ENCODE measurements around the gene HMG20B.
"Not testable (repeated sequence)": the region's sequence is repeated elsewhere in the genome, so short reads cannot be mapped to it uniquely, and the experiment has no call there.

HMG20B gene

DNA sequence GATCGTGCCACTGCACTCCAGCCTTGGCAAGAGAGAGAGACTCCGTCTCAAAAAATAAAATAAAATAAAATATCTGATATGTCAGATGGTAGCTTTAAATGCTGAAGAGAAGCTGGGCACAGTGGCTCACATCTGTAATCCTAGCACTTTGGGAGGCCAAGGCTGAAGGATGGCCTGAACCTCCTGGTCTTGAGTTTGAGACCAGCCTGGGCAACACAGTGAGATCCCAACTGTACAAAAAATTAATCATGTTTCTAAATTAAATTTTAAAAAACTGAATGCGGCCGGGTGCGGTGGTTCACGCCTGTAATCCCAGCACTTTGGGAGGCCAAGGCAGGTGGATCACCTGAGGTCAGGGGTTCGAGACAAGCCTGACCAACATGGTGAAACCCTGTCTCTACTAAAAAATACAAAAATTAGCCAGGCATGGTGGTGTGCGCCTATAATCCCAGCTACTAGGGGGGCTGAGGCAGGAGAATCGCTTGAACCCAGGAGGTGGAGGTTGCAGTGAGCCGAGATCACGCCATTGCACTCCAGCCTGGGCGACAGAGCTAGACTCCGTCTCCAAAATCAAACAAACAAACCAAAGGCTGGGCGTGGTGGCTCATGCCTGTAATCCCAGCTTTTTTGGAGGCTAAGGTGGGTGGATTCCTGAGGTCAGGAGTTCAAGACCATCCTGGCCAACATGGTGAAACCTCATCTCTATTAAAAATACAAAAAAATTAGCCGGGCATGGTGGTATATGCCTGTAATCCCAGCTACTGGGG is 11.5 kb downstream of the HMG20B start:
- DNase-seq (ENCODE audit: low read depth in 2 of 2): not testable (repeated sequence)

DNA sequence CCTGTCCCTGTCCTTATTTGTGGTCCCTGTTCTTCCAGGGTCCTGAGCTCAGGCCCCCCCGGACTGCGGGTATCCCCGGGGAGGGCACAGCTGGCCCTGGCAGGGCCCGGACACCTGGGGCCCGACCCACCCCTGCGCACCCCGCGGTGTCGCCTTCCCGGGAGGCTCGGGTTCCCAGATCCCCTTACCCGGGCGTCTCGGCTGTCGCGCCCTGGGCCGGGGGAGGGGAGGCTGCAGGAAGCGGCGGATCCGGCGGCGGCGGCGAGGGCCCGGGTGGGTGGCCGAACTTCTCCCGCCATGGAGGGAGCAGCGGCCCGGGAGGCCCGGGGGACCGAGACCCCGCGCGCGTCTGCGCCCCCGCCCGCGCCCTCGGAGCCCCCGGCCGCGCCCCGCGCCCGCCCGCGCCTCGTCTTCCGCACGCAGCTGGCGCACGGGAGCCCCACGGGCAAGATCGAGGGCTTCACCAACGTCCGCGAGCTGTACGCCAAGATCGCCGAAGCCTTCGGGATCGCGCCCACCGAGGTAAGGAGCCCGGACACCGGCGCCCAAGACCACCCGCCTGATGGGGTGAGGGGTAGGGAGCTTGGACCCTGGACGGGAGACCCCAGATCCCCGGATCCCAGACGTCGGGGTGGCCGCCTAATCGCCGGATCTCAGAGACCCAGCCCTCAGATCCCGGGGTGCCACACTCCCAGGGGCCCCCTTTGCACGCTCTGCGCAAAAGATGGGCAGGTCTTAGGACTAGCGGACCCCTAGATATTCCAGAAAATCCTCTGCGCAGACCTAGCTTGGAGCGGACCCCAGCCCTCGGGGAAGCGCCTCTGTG is 12.8 kb downstream of the HMG20B start, which contains the start of gene GIPC3:
Gene GIPC3 (plus strand): TSS at position 178 of the 826 bp plus-strand sequence. CDS start 120 bp downstream, at position 298.
- DNase-seq (ENCODE audit: low read depth in 2 of 2): no peak

DNA sequence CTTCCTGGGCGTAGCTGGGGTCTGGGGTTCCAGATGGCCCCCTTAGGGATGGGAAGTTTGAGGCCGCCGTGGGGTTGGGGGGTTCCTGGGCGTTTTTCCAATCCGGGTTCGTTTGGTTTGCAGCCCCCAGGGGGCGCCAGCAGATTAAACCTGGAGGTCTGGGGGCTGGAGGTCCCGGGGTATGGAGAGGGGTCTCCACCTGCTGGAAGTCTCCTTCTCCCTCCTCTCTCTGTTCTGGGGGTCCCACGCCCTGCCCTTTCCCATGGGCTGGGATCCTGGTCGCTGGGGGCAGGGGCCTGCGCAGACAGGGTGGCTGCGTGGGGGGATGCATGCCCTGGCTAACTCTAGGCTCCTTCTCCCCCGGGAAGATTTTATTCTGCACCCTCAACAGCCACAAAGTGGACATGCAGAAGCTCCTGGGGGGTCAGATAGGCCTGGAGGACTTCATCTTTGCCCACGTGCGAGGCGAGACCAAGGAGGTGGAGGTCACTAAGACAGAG is 13.4 kb downstream of the HMG20B start:
- peak in 1 of 2 donors; percentile 30 for DNase-seq (ENCODE audit: low read depth in 2 of 2)

DNA sequence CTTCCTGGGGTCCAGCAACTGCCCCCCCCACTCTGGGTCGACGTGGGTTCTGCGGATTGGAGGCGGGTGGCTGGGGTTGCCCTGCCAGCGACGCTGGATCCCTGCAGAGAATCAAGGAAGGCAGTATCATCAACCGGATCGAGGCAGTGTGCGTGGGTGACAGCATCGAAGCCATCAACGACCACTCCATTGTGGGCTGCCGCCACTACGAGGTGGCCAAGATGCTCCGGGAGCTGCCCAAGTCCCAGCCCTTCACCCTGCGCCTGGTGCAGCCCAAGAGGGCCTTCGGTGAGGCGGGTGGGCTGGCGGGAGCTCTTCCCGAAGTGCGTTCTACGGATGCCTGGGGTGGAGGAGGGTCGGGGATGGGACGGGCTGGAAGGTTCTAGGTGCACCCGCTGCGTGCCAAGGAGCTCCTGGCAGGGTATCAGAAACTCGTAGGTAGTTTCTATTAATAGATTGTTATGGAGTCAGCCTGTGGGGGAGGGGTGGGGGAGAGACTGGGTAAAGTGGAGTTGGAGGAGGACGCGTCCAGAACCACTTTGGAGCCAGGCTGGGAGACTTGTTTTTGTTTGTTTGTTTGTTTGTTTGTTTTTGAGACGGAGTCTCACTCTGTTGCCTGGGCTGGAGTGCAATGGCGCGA is 14.1 kb downstream of the HMG20B start:
- no peak for DNase-seq (ENCODE audit: low read depth in 2 of 2)

DNA sequence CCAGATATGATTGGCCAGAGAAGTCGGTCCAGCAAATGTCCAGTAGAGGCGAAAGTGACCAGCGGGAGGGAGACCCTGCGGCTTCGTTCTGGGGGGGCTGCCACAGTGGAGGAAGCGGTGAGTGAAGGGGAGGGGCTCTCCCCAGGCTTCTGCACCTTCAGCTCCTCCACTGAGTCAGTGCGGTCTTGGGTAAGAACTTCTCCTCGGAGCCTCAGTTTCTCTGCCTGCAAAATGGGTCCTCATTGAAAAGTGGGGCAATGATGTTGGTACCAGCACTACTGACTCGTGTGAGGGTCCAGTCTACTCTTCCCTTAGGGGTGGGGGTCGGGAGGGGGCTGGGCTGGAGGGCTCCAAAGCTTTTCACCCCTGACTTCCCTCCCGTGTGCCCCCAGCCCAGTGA is 16.7 kb downstream of the HMG20B start:
- no peak for DNase-seq (ENCODE audit: low read depth in 2 of 2)

DNA sequence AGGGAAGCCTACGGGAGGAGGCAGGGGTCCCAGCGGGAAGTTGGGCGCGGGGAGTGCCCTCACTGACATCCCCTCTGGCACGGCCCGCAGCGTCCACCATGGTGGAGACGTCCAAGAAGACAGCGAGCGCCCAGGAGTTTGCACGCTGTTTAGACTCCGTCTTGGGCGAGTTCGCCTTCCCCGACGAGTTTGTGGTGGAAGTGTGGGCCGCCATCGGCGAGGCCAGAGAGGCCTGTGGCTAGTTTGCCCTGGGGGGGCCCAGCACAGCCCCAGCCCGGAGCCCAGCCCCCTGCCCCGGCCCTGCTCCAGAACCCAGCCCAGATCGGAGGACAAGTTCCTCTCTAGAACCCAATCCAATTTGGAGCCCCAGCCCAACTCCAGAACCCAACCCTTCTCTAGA is 17.2 kb downstream of the HMG20B start:
- DNase-seq (ENCODE audit: low read depth in 2 of 2): no peak

DNA sequence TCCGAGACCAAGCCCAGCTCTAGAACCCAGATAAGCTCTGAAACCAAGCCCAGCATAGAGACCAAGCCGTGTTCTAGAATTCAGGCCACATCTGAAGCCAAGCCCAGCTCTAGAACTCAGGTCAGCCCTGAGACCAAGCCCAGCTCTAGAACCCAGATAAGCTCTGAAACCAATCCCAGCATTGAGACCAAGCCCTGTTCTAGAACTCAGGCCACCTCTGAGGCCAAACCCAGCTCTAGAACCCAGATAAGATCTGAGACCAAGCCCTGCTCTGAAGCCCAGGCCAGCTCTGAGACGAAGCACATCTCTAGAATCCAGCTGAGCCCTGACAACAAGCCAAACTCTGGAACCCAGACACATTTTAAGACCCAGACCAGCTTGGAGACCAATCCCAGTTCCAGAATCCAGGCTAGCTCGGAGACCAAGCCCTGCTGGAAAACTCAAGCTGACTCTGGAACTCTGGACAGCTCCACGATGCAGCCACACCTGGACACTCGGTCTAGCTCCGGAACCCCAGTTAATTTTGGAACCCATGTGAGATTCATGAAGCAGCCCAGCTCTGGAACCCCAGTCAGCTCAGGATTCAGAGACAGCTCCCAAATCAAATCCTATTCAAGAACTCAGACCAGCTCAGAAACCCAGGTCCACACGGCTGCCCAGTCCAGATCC is 18.4 kb downstream of the HMG20B start:
- no peak for DNase-seq (ENCODE audit: low read depth in 2 of 2)

DNA sequence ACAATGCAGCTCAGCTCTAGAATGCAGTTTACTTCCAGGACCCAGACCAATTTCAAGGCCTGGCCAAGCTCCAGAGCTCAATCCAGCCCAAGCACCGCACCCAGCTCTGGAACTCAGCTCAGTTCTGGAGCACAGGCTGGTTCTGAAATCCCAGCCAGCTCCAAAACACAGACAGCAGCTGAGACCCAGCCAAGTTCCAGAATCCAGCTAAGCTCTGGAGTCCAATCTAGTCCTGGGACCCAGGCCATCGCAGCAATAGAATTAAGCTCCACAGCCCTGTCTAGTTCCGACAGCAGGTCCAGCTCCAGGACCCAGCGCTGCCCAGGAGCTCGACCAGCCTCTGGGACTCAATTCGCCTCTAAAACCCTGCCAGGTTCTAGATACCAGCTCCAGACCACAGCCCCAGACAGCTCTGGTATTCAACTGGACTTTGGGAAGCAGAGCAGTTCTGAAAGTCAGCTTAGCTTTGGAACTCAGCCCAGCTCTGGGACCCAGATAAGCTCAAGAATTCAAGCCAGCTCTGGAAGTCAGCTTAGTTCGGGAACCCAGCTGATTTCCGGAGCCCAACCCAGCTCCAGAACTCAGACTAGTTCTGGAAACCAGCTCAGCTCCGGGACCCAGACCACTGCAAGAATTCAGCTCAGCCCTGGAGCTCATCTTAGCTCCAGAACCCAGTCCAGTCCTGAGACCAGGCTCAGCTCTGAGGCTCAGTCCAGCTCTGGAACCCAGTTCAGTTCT is 19.3 kb downstream of the HMG20B start:
- no peak for DNase-seq (ENCODE audit: low read depth in 2 of 2)

DNA sequence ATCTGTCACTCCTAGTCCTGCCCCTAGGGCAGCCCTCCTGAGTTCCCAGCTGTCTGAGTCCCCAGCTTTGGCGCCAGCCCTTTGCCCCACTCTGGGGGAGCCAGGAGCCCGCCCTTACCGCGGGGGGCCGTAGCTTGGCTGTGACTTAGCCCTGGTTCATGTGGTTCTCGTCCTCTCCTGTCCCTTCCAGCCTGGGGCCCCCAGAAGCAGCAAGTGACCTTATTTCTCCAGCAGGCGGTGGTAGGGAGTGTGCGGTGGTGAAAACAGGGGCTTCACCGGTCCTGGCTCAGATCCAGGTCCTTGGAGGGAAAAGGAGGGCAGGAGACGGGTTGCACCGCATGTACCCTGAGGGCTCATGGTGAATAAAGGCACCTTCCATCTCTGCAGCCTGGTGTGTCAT is 20.4 kb downstream of the HMG20B start:
- DNase-seq (ENCODE audit: low read depth in 2 of 2): no peak

DNA sequence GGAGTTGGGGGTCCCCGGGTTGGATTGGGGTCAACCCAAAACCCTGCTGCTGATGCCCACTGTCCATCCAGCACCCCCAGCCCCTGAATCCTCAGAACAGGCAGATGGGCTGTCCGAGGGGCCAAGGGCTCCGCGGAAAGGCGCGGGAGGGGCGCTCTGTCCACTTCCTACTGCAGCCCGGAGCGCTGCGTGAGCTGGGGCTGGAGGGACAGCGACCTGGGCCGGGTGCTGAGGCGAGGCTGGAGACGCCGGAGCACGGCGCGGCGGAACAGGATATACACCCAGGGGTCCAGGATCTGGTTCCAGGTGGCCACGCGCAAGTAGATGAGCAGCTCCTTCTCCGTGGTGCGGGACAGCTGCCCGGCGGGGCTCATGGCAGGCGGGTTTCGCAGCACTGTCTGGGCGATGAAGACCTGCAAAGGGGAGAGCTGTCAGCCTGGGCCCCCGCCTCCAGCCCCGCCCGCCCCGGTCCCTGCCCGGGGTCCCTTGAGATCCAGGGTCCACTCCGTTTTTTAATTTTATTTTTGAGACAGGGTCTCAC is 22.8 kb downstream of the HMG20B start:
- no peak for DNase-seq (ENCODE audit: low read depth in 2 of 2)

DNA sequence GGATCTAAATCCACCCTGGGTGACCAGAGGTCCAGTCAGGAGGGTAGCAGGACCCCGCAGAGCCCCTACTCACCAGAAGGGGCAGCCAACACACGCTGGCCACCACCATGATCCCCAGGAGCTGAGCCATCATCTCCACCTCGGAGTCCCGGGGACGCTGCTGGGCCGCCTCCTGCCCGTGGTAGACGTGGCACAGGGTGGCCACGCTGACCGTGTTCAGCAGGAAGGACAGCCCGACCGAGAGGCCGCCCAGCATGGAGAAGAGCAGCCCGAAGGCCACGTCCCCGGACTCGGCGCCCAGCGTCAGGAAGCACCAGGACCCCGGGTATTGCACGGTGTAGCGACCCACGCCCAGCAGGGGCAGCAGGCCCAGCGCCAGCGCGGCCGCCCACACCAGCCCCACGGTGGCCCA is 27.0 kb downstream of the HMG20B start:
- no peak for DNase-seq (ENCODE audit: low read depth in 2 of 2)

DNA sequence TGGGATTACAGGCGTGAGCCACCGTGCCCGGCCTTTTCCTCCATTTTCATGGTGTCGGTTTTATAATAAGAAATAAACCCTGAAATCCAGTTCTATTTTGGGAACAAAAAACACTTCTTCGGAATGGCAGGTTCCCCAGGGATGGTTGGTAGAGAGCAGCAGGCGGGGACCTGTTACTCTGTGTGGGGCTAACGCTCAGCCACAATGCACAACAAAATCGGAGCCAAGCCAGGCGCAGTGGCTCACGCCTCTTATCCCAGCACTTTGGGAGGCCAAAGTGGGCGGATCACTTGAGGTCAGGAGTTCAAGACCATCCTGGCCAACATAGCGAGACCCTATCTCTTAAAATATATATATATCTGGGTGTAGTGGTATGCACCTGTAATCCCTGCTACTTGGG is 28.3 kb downstream of the HMG20B start:
- DNase-seq (ENCODE audit: low read depth in 2 of 2): no peak

DNA sequence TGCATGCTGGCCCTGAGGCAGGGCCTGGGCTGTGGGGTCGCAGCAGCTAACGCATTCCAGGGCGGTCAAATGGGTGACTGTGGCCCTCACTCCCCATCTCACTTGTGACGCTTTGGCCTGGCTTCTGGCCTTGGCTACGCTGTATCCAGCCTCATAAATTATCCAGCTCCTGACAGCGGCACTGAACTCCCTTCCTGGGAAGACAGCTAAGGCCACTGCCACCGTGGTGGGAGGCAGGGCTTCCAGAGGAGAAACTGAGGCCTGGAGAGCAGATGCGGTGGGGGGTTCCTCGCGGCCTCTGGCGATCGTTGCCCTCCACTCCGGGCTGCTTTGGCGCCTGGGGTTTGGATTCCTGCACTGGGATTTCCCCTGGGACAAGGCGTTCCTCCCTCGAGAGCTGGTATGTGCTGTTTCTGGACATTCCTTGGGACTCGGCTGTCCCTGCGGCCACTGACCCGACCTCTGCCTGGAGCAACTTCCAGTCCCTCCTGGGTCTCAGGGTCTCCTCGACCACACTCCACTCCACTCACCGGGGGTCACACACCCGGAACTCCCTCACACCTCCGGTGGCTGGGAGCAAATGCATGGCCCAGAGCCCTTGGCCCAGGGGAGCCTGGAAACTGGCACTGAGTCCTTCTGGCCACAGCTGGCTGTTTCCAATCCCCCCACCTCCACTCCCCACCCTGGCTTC is 30.5 kb downstream of the HMG20B start:
- no peak for DNase-seq (ENCODE audit: low read depth in 2 of 2)

DNA sequence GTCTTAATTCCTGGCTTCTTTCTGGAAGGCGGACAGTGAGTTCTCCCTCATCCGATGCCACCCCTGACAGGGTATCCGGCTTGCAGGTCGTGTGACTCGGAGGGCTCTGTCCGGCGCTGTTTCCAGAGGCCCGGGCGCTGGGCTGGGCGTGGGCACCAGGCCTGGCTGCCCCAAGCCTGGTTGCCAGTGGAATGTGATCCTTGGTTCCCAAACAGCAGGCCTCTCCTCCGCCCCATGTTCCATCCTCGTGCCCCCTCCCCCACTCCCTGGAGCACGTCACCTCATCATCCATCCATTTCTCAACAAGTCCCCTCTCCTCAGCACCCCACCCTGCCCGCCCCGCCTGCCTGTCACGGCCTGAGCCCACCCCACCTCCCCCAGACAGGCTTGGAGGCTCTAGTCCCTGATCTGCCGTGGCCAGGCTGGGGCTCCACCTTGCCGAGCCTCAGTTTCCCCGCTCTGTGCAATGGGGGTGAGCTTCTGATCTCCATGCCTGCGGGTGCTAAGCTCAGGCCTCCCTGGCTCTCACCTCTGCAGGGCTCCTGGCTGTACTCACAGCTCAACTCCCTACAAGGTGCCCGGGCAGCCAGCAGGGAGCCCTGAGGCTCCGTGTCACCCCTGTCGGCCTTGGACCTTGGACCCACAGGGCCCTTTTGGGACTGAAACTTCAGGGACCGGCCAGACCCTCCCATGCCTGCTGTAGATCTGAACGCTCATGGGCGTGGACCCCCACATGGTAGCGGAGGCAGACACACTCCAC is 31.7 kb downstream of the HMG20B start:
- DNase-seq (ENCODE audit: low read depth in 2 of 2): no peak

DNA sequence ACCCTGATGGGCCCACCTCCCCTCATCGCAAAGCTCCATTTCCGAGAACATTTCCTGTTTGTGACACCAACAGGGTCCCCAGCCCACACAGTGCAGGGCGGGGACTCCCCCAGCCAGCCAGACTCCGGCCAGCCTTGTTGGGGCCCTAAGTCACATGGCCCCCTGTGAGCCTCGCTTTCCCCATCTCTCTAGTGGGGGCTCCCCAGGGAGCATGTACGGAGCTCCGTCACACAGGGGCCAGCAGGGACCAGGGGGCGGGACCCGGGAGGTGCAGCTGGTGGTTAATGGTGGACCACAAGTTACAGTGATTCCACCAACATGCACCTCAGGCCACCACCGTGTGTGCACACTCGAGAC is 32.2 kb downstream of the HMG20B start:
- DNase-seq (ENCODE audit: low read depth in 2 of 2): no peak

DNA sequence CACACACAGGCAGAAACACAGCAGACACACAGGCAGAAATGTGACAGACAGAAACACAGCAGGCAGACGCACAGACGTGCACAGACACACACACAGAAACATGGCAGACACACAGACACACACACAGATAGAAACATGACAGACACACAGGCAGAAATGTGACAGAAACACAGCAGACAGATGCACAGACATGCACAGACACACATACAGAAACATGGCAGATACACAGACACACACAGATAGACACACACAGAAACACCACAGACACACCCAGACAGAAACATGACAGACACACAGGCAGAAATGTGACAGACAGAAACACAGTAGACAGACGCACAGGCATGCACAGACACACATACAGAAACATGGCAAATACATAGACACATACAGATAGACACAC is 32.6 kb downstream of the HMG20B start:
- no peak for DNase-seq (ENCODE audit: low read depth in 2 of 2)

DNA sequence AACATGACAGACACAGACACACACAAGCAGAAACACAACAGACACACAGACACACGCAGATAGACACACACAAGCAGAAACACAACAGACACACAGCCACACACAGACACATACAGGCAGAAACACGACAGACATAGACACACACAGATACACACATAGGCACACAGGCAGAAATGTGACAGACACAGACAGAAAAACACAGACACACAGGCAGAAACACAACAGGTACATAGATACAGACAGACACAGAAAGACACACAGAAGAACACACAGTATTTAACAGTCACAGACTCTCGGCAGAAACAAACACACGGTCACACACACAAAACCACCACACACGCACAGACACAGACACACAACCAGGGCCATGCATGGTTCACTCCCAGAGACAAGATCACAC is 33.0 kb downstream of the HMG20B start:
- DNase-seq (ENCODE audit: low read depth in 2 of 2): no peak

DNA sequence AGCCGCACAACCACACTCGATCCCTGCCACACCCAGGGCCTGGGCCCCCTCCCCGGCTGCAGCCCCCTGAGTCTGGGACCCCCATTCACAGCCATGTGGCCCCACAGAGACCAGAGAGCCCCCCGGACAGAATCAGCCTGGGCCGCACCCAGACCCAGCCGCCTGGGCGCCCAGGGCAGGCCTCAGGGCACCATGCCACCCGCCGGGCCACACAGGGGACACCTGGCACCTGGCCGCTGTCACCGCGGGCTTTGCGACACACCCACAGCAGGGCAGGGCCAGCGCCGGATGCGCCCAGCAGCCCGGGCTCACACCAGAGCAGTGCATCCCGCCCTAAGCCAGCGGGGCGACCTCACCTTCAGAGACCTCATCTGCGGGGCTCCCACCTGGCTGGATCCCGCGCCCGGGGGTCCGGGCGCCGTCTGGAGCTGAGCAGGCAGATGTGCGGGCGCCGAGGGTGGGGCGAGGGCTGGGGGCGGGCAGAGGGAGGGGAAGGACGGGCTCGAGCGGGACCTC is 33.5 kb downstream of the HMG20B start:
- no peak for DNase-seq (ENCODE audit: low read depth in 2 of 2)

DNA sequence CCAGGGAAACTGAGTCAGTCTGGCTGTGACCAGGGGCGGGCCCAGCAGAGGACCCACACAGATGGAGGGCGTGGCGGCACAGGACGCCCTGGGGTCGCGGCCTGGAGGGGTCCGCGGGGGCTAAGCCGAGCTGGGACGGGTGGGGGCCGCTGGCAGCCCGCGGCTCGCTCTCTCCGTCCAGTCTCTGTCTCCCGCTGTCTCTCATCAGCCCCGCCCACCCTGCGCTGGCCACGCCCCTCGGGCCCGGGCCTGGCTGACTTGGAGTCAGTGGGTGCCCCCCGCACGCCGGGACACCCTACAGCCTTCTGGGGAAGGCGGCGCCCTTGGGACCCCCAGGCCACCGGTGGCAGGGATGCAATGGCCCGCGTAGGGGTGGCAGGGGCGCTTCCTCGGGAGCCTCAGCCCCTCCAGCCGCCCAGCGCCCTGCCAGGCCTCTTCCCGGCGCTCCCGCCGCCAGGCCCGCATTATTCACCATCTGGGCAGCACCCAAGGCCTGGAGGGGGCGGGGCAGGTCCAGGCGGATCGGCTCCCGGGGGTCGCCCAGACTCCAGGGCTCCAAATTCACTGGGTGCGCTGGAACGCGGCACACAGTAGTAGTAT is 34.0 kb downstream of the HMG20B start, which contains the start of gene TBXA2R:
Gene TBXA2R (minus strand): TSS at position 186 of the 600 bp plus-strand sequence. CDS start 6,241 bp downstream, outside the sequence.
- peak; percentile 45 to 56 for DNase-seq (ENCODE audit: low read depth in 2 of 2)

Measured in activated CD4-positive, alpha-beta T cell treated with anti-CD3 and anti-CD28 coated beads for 24 hours (primary cell).